HepG2 (cell line): Measurements from ENCODE around the gene BTAF1. TPM values are rescaled to one million over a fixed set of nuclear protein-coding genes. Genes with fewer than 3 reads are reported as not detected.
A peak's percentile ranks its signal among the peaks of the same experiment; 100 is the strongest.

ENCODE experiments used
- ATAC-seq: fragments of 200-7000 bp; cut with Tn5 transposase; 3 replicates; pipeline ENCODE4 v1.9.1; 2020; ENCODE audit warnings: mild to moderate bottlenecking, moderate library complexity
- BruUV-seq: library from RNA; stranded (reverse); fragments of 400-500 nt; replicated peaks from 2 replicates; lab custom pipeline; 2021; lab: Mats Ljungman, UMichigan
- CTCF ChIA-PET: fragments of 300-600 bp; formaldehyde crosslinking; extraction: SDS; loops from one replicate; lab custom pipeline; 2021; ENCODE audit warnings: low total read pairs, inconsistent platforms, low intra/inter-chr PET ratio; lab: Yijun Ruan, JAX
- POLR2A ChIA-PET: fragments of 350-600 bp; sonication (Branson Sonifier 250); formaldehyde crosslinking; loops from one replicate; lab custom pipeline; 2020; ENCODE audit warnings: antibody characterized with exemption, inconsistent platforms; lab: Yijun Ruan, JAX
- DNase-seq: peaks from one replicate; pipeline ENCODE4 v3.0.0-alpha.2; 2015; ENCODE audit warnings: low spot score
- FAIRE-seq: peaks from 3 replicates; lab custom pipeline; 2011; peaks lifted over from hg19 to GRCh38; lab: Jason Lieb, UNC
- H2AFZ ChIP-seq: one replicate; pipeline ENCODE4 v1.6.1; 2011; ENCODE audit warnings: low read length, inconsistent platforms
- H3K27ac ChIP-seq: fragments of 300-600 bp; 3 replicates; pipeline ENCODE4 v1.8.0; 2011; ENCODE audit warnings: mixed run types, mild to moderate bottlenecking, mixed read lengths, low read length, inconsistent platforms; ENCODE audit not compliant: insufficient read depth; ENCODE audit errors: extremely low read length
- H3K27me3 ChIP-seq, 2 experiments: fragments of 200-600 bp in 1 of 2; 2 replicates in 1 of 2; 3 replicates in 1 of 2; pipeline versions ENCODE4 v1.6.0 to v1.8.0; 2011; ENCODE audit warnings: low read length in 2 of 2, mild to moderate bottlenecking in 2 of 2, moderate library complexity in 2 of 2, inconsistent platforms in 1 of 2; ENCODE audit not compliant: insufficient read depth in 2 of 2, control insufficient read depth in 1 of 2
- H3K36me3 ChIP-seq, 2 experiments: fragments of 200-600 bp in 1 of 2; replicated peaks in 1 of 2; 2 replicates in 1 of 2; 3 replicates in 1 of 2; pipeline versions ENCODE4 v1.5.1 to v1.8.0; 2011; ENCODE audit warnings: low read length in 2 of 2, inconsistent platforms in 1 of 2; ENCODE audit not compliant: insufficient read depth in 2 of 2, control insufficient read depth in 1 of 2
- H3K4me1 ChIP-seq: 2 replicates; pipeline ENCODE4 v1.5.1; 2012; ENCODE audit warnings: low read length, inconsistent platforms; ENCODE audit not compliant: insufficient read depth
- H3K4me2 ChIP-seq: 2 replicates; pipeline ENCODE4 v1.6.0; 2011; ENCODE audit warnings: low read depth, low read length, inconsistent platforms
- H3K4me3 ChIP-seq, 3 experiments: fragments of 200-600 bp in 1 of 3; sonication (generic), shearing (Covaris generic) in 1 of 3; replicated peaks in 1 of 3; 2 replicates each; pipeline ENCODE4 v1.5.1; 2011 to 2016; ENCODE audit warnings: low read length in 3 of 3, inconsistent platforms in 2 of 3, low read depth in 2 of 3, mild to moderate bottlenecking in 2 of 3, control low read depth in 1 of 3, mixed read lengths in 1 of 3; ENCODE audit not compliant: insufficient read depth in 1 of 3
- H3K79me2 ChIP-seq: one replicate; pipeline ENCODE4 v1.6.1; 2011; ENCODE audit warnings: low read length, inconsistent platforms; ENCODE audit not compliant: insufficient read depth
- H3K9ac ChIP-seq: 2 replicates; pipeline ENCODE4 v1.6.0; 2011; ENCODE audit warnings: mild to moderate bottlenecking, low read depth, low read length, inconsistent platforms; ENCODE audit not compliant: insufficient read depth
- H3K9me3 ChIP-seq: 2 replicates; pipeline ENCODE4 v1.5.1; 2012; ENCODE audit warnings: mild to moderate bottlenecking, low read length
- H4K20me1 ChIP-seq: 2 replicates; pipeline ENCODE4 v1.6.0; 2011; ENCODE audit warnings: inconsistent platforms, mild to moderate bottlenecking, low read length, moderate library complexity; ENCODE audit not compliant: insufficient read depth
- ATF2 ChIP-seq: sonication (generic); formaldehyde crosslinking; IDR thresholded peaks from 2 replicates; pipeline ENCODE4 v1.4.0; 2020; ENCODE audit warnings: missing genetic modification reagents
- BCL6 ChIP-seq: IDR thresholded peaks from 2 replicates; pipeline ENCODE4 v1.6.1; 2016; ENCODE audit warnings: missing genetic modification reagents, missing compliant biosample characterization
- CEBPB ChIP-seq: IDR thresholded peaks from 2 replicates; pipeline ENCODE4 v1.6.1; 2011; ENCODE audit warnings: low read depth, low read length, improper control_type of control experiment, borderline replicate concordance
- FOXP4 ChIP-seq: sonication (generic); formaldehyde crosslinking; IDR thresholded peaks from 2 replicates; pipeline ENCODE4 v1.4.0; 2020; ENCODE audit warnings: missing genetic modification reagents
- GATAD2A ChIP-seq: IDR thresholded peaks from 2 replicates; pipeline ENCODE4 v1.6.1; 2016
- MED1 ChIP-seq: sonication (generic); formaldehyde crosslinking; IDR thresholded peaks from 2 replicates; pipeline ENCODE4 v1.4.0; 2020; ENCODE audit warnings: missing genetic modification reagents
- MLX ChIP-seq: IDR thresholded peaks from 2 replicates; pipeline ENCODE4 v1.6.1; 2016
- NR2C2 ChIP-seq: sonication (generic); formaldehyde crosslinking; IDR thresholded peaks from 2 replicates; pipeline ENCODE4 v1.4.0; 2020; ENCODE audit warnings: missing genetic modification reagents, mild to moderate bottlenecking, moderate library complexity, borderline replicate concordance
- NR2F1 ChIP-seq, 2 experiments: fragments of 450-650 bp in 1 of 2; formaldehyde crosslinking in 1 of 2; IDR thresholded peaks; 2 replicates each; pipeline versions ENCODE4 v1.5.0 to v1.6.1; 2016 to 2020; ENCODE audit warnings: mild to moderate bottlenecking in 1 of 2, missing compliant biosample characterization in 1 of 2, missing genetic modification reagents in 1 of 2, moderate library complexity in 1 of 2
- PPARG ChIP-seq: conservative IDR thresholded peaks from 2 replicates; pipeline ENCODE4 v1.6.1; 2016; ENCODE audit warnings: missing biosample characterization, missing genetic modification reagents
- RXRB ChIP-seq: IDR thresholded peaks from 2 replicates; pipeline ENCODE4 v1.6.1; 2016; ENCODE audit warnings: borderline replicate concordance, missing genetic modification reagents, missing compliant biosample characterization
- ZFP37 ChIP-seq: sonication (generic); formaldehyde crosslinking; IDR thresholded peaks from 2 replicates; pipeline ENCODE4 v1.4.0; 2020; ENCODE audit warnings: missing genetic modification reagents, borderline replicate concordance
- ZFP91 ChIP-seq: sonication (generic); formaldehyde crosslinking; IDR thresholded peaks from 2 replicates; pipeline ENCODE4 v1.9.0; 2022; ENCODE audit warnings: missing genetic modification reagents, mild to moderate bottlenecking, borderline replicate concordance
- ZNF333 ChIP-seq: sonication (generic); formaldehyde crosslinking; IDR thresholded peaks from 2 replicates; pipeline ENCODE4 v1.4.0; 2020; ENCODE audit warnings: mild to moderate bottlenecking, missing genetic modification reagents, borderline replicate concordance
- ZNF460 ChIP-seq: sonication (generic); formaldehyde crosslinking; IDR thresholded peaks from 2 replicates; pipeline ENCODE4 v1.5.1; 2020; ENCODE audit warnings: missing genetic modification reagents, mild to moderate bottlenecking, borderline replicate concordance
- ZNF552 ChIP-seq: sonication (generic); formaldehyde crosslinking; IDR thresholded peaks from 2 replicates; pipeline ENCODE4 v1.9.0; 2022; ENCODE audit warnings: missing genetic modification reagents, mild to moderate bottlenecking, borderline replicate concordance
- ZNF557 ChIP-seq: sonication (generic); formaldehyde crosslinking; IDR thresholded peaks from 2 replicates; pipeline ENCODE4 v1.4.0; 2020; ENCODE audit warnings: missing genetic modification reagents
- ZNF644 ChIP-seq: IDR thresholded peaks from 2 replicates; pipeline ENCODE4 v1.6.1; 2016; ENCODE audit warnings: low read depth
- WGBS: methylation state at CpG from one replicate; pipeline ENCODE4 v1.1.6; 2017; ENCODE audit warnings: low lambda C conversion rate; 5-methylcytosine and 5-hydroxymethylcytosine counted together
- in situ Hi-C: cut with HindIII; loops from 2 replicates; pipeline ENCODE4 v1.10.0; 2017; ENCODE audit warnings: low pct_unique_long_range_greater_than_20kb; ENCODE audit not compliant: extremely low pct_ligation_motif_present
- intact Hi-C: fragments of 100-400 bp; cut with micrococcal nuclease; formaldehyde crosslinking; loops from one replicate; pipeline ENCODE4 v1.10.0; 2022; ENCODE audit not compliant: unreplicated experiment
- polyA plus RNA-seq, 8 experiments: library from polyadenylated mRNA; depleted of rRNA in 3 of 8; stranded (reverse) in 7 of 8; unstranded in 1 of 8; fragments of >200 nt; fragmentation: Illumina TruSeq in 4 of 8; extraction: Trizol in 4 of 8; gene quantifications; 2 replicates each; pipeline versions ENCODE4 v1.2.1 to v1.2.3, GENCODE V29; 2011 to 2016; ENCODE audit warnings: low read depth in 4 of 8, missing spikeins in 1 of 8, mixed read lengths in 1 of 8; ENCODE audit not compliant: insufficient read depth in 1 of 8
- total RNA-seq, 5 experiments: library from RNA; depleted of rRNA; stranded (reverse); fragments of >200 nt; fragmentation: Illumina TruSeq; extraction: Trizol; gene quantifications; 2 replicates each; pipeline ENCODE4 v1.2.3, GENCODE V29; 2016; ENCODE audit warnings: low read depth in 1 of 5

Gene BTAF1
- total and polyA plus RNA-seq, 2 of the 13 experiments (the other 11 are each of a cell fraction or from before 2014, with no cell fraction given): 38.6 to 54.1 TPM

- POLR2A ChIA-PET: interaction anchor here (1.0 to 1.7 kb wide), 4 partner anchors 11 to 93 kb away, joined by 4 to 7 read pairs (median 5); partner anchors contain the start of genes BTAF1 and TNKS2
- in situ Hi-C loops: no loop called here
- Histone ChIP-seq H4K20me1 (no peaks in the 10 kb centered on the region), H3K9ac (no peak overlapping the region), H3K79me2 (no peaks in the 10 kb centered on the region), H3K4me1 (peaks cover 31% of the 10 kb centered on the region), H3K27me3 (peaks cover 0 to 7% of the 10 kb centered on the region in 2 experiments; a peak in 1 of 5 replicates), H3K4me3 (no peak overlapping the region), H3K9me3 (no peaks in the 10 kb centered on the region), H3K36me3 (no peaks in the 10 kb centered on the region), H3K4me2 (no peak overlapping the region), H3K27ac (no peak overlapping the region), H2AFZ (no peak overlapping the region)
- no TSS peak for BruUV-seq
- CTCF ChIA-PET: no interaction called here
- intact Hi-C loops: no loop called here
- ATAC-seq: peak; percentile 76
- WGBS: 5% methylated on average over 1 of the region's 1 CpG
- FAIRE-seq: no peak
- peak; percentile 56 for DNase-seq
- TF ChIP-seq ATF2 (no peak), MED1 (CRISPR knock-in tag) (0 out of 2 replicates have a peak, but pooled peaks have one; percentile 11), MLX (peak; percentile 38; the same call in 1 of the 2 replicates), CEBPB (peak; percentile 75; the same call in 1 of the 2 replicates), NR2C2 (CRISPR knock-in tag) (peak; percentile 61; the same call in 1 of the 2 replicates), ZNF333 (CRISPR knock-in tag) (no peak), ZNF552 (CRISPR knock-in tag) (no peak), NR2F1 (CRISPR knock-in tag; IDR thresholded peaks at IDR 0.05) (peak; percentile 94), PPARG (peak; percentile 51; the same call in 1 of the 2 replicates), BCL6 (CRISPR knock-in tag) (0 out of 2 replicates have a peak, but pooled peaks have one; percentile 14), ZNF460 (CRISPR knock-in tag) (peak; percentile 79), ZFP37 (CRISPR knock-in tag) (no peak), ZFP91 (CRISPR knock-in tag) (no peak), ZNF557 (CRISPR knock-in tag) (no peak), RXRB (CRISPR knock-in tag) (peak; percentile 29; the same call in 1 of the 2 replicates), ZNF644 (CRISPR knock-in tag) (peak; percentile 13; the same call in 1 of the 2 replicates), FOXP4 (CRISPR knock-in tag) (peak; percentile 42; the same call in 1 of the 2 replicates), GATAD2A (peak; percentile 55)
Measured at GRCh38 chr10:91891125-91892001, 32.2 kb upstream of the BTAF1 start.
